Parathyroid adenoma (tissue), 2 donors: Measurements from ENCODE around the gene TMEM238L.
"Not testable (repeated sequence)": the region's sequence is repeated elsewhere in the genome, so short reads cannot be mapped to it uniquely, and the experiment has no call there.

Source experiments
- H2AFZ ChIP-seq: fragments of 300-600 bp; sonication (generic); one replicate; pipeline ENCODE4 v1.7.0; 2017; ENCODE audit warnings: antibody characterized with exemption, mild to moderate bottlenecking
- H3K27ac ChIP-seq: fragments of 300-600 bp; sonication (generic); one replicate; pipeline ENCODE4 v1.7.0; 2017
- H3K27me3 ChIP-seq: fragments of 300-600 bp; sonication (generic); one replicate; pipeline ENCODE4 v1.7.0; 2017; ENCODE audit warnings: low read length; ENCODE audit not compliant: control insufficient read depth, insufficient read depth
- H3K36me3 ChIP-seq: fragments of 300-600 bp; sonication (generic); one replicate; pipeline ENCODE4 v1.7.0; 2017; ENCODE audit warnings: low read length; ENCODE audit not compliant: control insufficient read depth, insufficient read depth
- H3K4me1 ChIP-seq: fragments of 300-600 bp; sonication (generic); one replicate; pipeline ENCODE4 v1.7.0; 2017; ENCODE audit warnings: control low read depth
- H3K4me2 ChIP-seq: fragments of 300-600 bp; sonication (generic); one replicate; pipeline ENCODE4 v1.7.0; 2017; ENCODE audit warnings: low read length
- H3K4me3 ChIP-seq: fragments of 300-600 bp; sonication (generic); one replicate; pipeline ENCODE4 v1.7.0; 2017; ENCODE audit warnings: low read depth, low read length
- H3K79me2 ChIP-seq: fragments of 300-600 bp; sonication (generic); one replicate; pipeline ENCODE4 v1.7.0; 2017; ENCODE audit warnings: control low read depth
- H3K9ac ChIP-seq: fragments of 300-600 bp; sonication (generic); one replicate; pipeline ENCODE4 v1.7.0; 2017; ENCODE audit warnings: mild to moderate bottlenecking
- H3K9me3 ChIP-seq: fragments of 300-600 bp; sonication (generic); one replicate; pipeline ENCODE4 v1.7.0; 2017; ENCODE audit warnings: low read length; ENCODE audit not compliant: control insufficient read depth
- CTCF ChIP-seq: fragments of 300-600 bp; sonication (generic); IDR thresholded peaks from one replicate; pipeline ENCODE4 v1.7.0; 2017; ENCODE audit warnings: antibody characterized with exemption, mild to moderate bottlenecking
- donor health status: primary hyperparathyroidism.

Gene TMEM238L

GRCh38 chr17:10803830-10804475 lies at the start of gene TMEM238L:
TSS of gene TMEM238L (minus strand) at chr17:10804099. CDS start at chr17:10803963, 136 bp downstream.
- TF ChIP-seq CTCF, result no peak
- Histone ChIP-seq H3K4me2 (no peak within 1 kb of the TSS), H3K36me3 (no peaks in the 10 kb centered on the region), H3K9ac (no peak within 1 kb of the TSS), H3K27me3 (no peaks in the 10 kb centered on the region), H3K9me3 (no peaks in the 10 kb centered on the region), H3K79me2 (no peaks in the 10 kb centered on the region), H3K4me3 (no peak within 1 kb of the TSS), H2AFZ (no peak within 1 kb of the TSS), H3K27ac (no peak within 1 kb of the TSS), H3K4me1 (no peaks in the 10 kb centered on the region)

GRCh38 chr17:10846636-10847035 lies 42.7 kb upstream of the TMEM238L start:
- not testable (repeated sequence) for H3K4me2 ChIP-seq, H3K36me3 ChIP-seq, H3K27ac ChIP-seq, H2AFZ ChIP-seq, H3K4me3 ChIP-seq, H3K27me3 ChIP-seq, H3K9me3 ChIP-seq, H3K79me2 ChIP-seq, H3K4me1 ChIP-seq, H3K9ac ChIP-seq

GRCh38 chr17:10845388-10845751 lies 41.5 kb upstream of the TMEM238L start:
- no peak overlapping the region for H3K9ac ChIP-seq
- peak overlapping the region; percentile 98 for H2AFZ ChIP-seq
- H3K27ac ChIP-seq, result no peak overlapping the region
- no peak overlapping the region for H3K4me3 ChIP-seq
- TF ChIP-seq CTCF, result no peak
- H3K79me2 ChIP-seq, result no peaks in the 10 kb centered on the region
- no peaks in the 10 kb centered on the region for H3K27me3 ChIP-seq
- no peak overlapping the region for H3K4me2 ChIP-seq
- H3K36me3 ChIP-seq, result no peaks in the 10 kb centered on the region
- H3K4me1 ChIP-seq, result no peaks in the 10 kb centered on the region
- H3K9me3 ChIP-seq, result no peaks in the 10 kb centered on the region

- Histone ChIP-seq H3K79me2 (no peaks in the 10 kb centered on the region), H3K4me3 (peak overlapping the region; percentile 25), H3K9me3 (no peaks in the 10 kb centered on the region), H3K27ac (no peak overlapping the region), H3K4me2 (peak overlapping the region; percentile 49), H3K9ac (no peak overlapping the region), H3K36me3 (no peaks in the 10 kb centered on the region), H3K4me1 (no peaks in the 10 kb centered on the region), H3K27me3 (no peaks in the 10 kb centered on the region), H2AFZ (peak overlapping the region; percentile 98)
- TF ChIP-seq CTCF, result peak; percentile 90
Measured at GRCh38 chr17:10844621-10845387, 40.9 kb upstream of the TMEM238L start.

- Histone ChIP-seq H3K79me2 (no peaks in the 10 kb centered on the region), H3K4me2 (no peak overlapping the region), H2AFZ (no peak overlapping the region), H3K4me3 (no peak overlapping the region), H3K27me3 (no peaks in the 10 kb centered on the region), H3K4me1 (no peaks in the 10 kb centered on the region), H3K27ac (no peak overlapping the region), H3K36me3 (no peaks in the 10 kb centered on the region), H3K9ac (no peak overlapping the region), H3K9me3 (no peaks in the 10 kb centered on the region)
- no peak for TF ChIP-seq CTCF
Measured at GRCh38 chr17:10843811-10844210, 39.9 kb upstream of the TMEM238L start.
